K562 (cell line): ENCODE measurements around the gene HPS5. TPM values are rescaled to one million over a fixed set of nuclear protein-coding genes. Genes with fewer than 3 reads are reported as not detected.
A peak's percentile ranks its signal among the peaks of the same experiment; 100 is the strongest.

Experiments used
- ATAC-seq: fragments of 200-7000 bp; cut with Tn5 transposase; 3 replicates; pipeline ENCODE4 v1.9.1; 2020; ENCODE audit warnings: moderate library complexity
- BruUV-seq: library from RNA; stranded (reverse); fragments of 400-500 nt; replicated peaks from 2 replicates; lab custom pipeline; 2021; lab: Mats Ljungman, UMichigan
- CTCF ChIA-PET: fragments of 300-600 bp; formaldehyde crosslinking; extraction: SDS; loops from one replicate; lab custom pipeline; 2021; ENCODE audit warnings: low intra/inter-chr PET ratio; lab: Yijun Ruan, JAX
- POLR2A ChIA-PET: fragments of 300-600, 350-650 bp; sonication (Branson Sonifier 250); formaldehyde crosslinking; extraction: SDS; loops from one replicate; lab custom pipeline; 2021; ENCODE audit warnings: antibody characterized with exemption, inconsistent platforms; lab: Yijun Ruan, JAX
- DNase-seq, 4 experiments: peaks; one replicate each; pipeline versions ENCODE4 v3.0.0 to v3.0.0-alpha.2; 2011 to 2018; ENCODE audit warnings: low spot score in 3 of 4, mixed read lengths in 3 of 4; ENCODE audit errors: extremely low read depth in 1 of 4
- FAIRE-seq: peaks from 2 replicates; lab custom pipeline; 2011; peaks lifted over from hg19 to GRCh38; lab: Jason Lieb, UNC
- H2AFZ ChIP-seq: 2 replicates; pipeline ENCODE4 v1.6.0; 2011; ENCODE audit warnings: low read depth, low read length, control low read depth, inconsistent platforms
- H3K27ac ChIP-seq: fragments of 200-600 bp; 3 replicates; pipeline ENCODE4 v1.8.0; 2011; ENCODE audit warnings: low read depth, mild to moderate bottlenecking, control low read depth, inconsistent platforms, low read length, moderate library complexity, mixed read lengths; ENCODE audit errors: extremely low read depth
- H3K27me3 ChIP-seq, 2 experiments: fragments of 300-600 bp in 1 of 2; 2 replicates in 1 of 2; 3 replicates in 1 of 2; pipeline versions ENCODE4 v1.6.0 to v1.8.0; 2011; ENCODE audit warnings: inconsistent platforms in 2 of 2, low read length in 2 of 2, mild to moderate bottlenecking in 1 of 2, mixed read lengths in 1 of 2, moderate library complexity in 1 of 2; ENCODE audit not compliant: control insufficient read depth in 2 of 2, insufficient read depth in 2 of 2
- H3K36me3 ChIP-seq: fragments of 300-600 bp; 3 replicates; pipeline ENCODE4 v1.8.0; 2011; ENCODE audit warnings: mild to moderate bottlenecking, low read length, inconsistent platforms; ENCODE audit not compliant: control insufficient read depth, insufficient read depth
- H3K4me1 ChIP-seq, 2 experiments: fragments of 200-600 bp in 1 of 2; replicated peaks in 1 of 2; 2 replicates in 1 of 2; 3 replicates in 1 of 2; pipeline versions ENCODE4 v1.5.1 to v1.8.0; 2011; ENCODE audit warnings: inconsistent platforms in 2 of 2, low read length in 2 of 2, mild to moderate bottlenecking in 1 of 2, mixed read lengths in 1 of 2, moderate library complexity in 1 of 2; ENCODE audit not compliant: control insufficient read depth in 2 of 2, insufficient read depth in 2 of 2
- H3K4me2 ChIP-seq: 2 replicates; pipeline ENCODE4 v1.6.1; 2011; ENCODE audit warnings: low read length, control low read depth, inconsistent platforms, mixed read lengths; ENCODE audit not compliant: insufficient read depth
- H3K4me3 ChIP-seq: fragments of 200-600 bp; sonication (generic), shearing (Covaris generic); 2 replicates; pipeline ENCODE4 v1.5.1; 2016; ENCODE audit warnings: control low read depth, inconsistent platforms
- H3K79me2 ChIP-seq: fragments of 200-600 bp; 3 replicates; pipeline ENCODE4 v1.8.0; 2011; ENCODE audit warnings: low read length, inconsistent platforms; ENCODE audit not compliant: control insufficient read depth, insufficient read depth
- H3K9ac ChIP-seq, 2 experiments: 2 replicates each; pipeline versions ENCODE4 v1.6.0 to v1.6.1; 2011; ENCODE audit warnings: low read depth in 2 of 2, low read length in 2 of 2, control low read depth in 1 of 2, inconsistent platforms in 1 of 2, mild to moderate bottlenecking in 1 of 2, mixed read lengths in 1 of 2; ENCODE audit not compliant: insufficient read depth in 1 of 2
- H3K9me1 ChIP-seq: one replicate; pipeline ENCODE4 v1.6.0; 2011; ENCODE audit warnings: inconsistent platforms, mild to moderate bottlenecking, low read length, moderate library complexity; ENCODE audit not compliant: control insufficient read depth, insufficient read depth
- H3K9me3 ChIP-seq: replicated peaks from 2 replicates; pipeline ENCODE4 v1.5.1; 2011; ENCODE audit warnings: low read depth, low read length, inconsistent platforms; ENCODE audit not compliant: control insufficient read depth, insufficient read depth
- H4K20me1 ChIP-seq: replicated peaks from 2 replicates; pipeline ENCODE4 v1.6.1; 2011; ENCODE audit warnings: low read length, inconsistent platforms, mixed read lengths; ENCODE audit not compliant: control insufficient read depth, insufficient read depth
- C11orf30 ChIP-seq: fragments of 450-650 bp; IDR thresholded peaks from 2 replicates; pipeline ENCODE4 v1.6.1; 2016; ENCODE audit warnings: low read depth, mild to moderate bottlenecking
- ERF ChIP-seq: fragments of 450-650 bp; formaldehyde crosslinking; IDR thresholded peaks from 2 replicates; pipeline ENCODE4 v1.4.0; 2020; ENCODE audit warnings: mild to moderate bottlenecking, mixed read lengths
- HMBOX1 ChIP-seq: sonication (generic); IDR thresholded peaks from 2 replicates; pipeline ENCODE4 v1.6.1; 2016
- KLF13 ChIP-seq: fragments of 450-650 bp; IDR thresholded peaks from 2 replicates; pipeline ENCODE4 v1.6.1; 2016; ENCODE audit warnings: missing genetic modification characterization, low read depth, mild to moderate bottlenecking, missing compliant biosample characterization, moderate library complexity, borderline replicate concordance
- MAFK ChIP-seq: IDR thresholded peaks from 2 replicates; pipeline ENCODE4 v1.6.1; 2011; ENCODE audit warnings: low read length, improper control_type of control experiment
- NFE2 ChIP-seq: IDR thresholded peaks from 2 replicates; pipeline ENCODE4 v1.6.1; 2014; ENCODE audit warnings: antibody characterized with exemption, low read depth
- PCBP2 ChIP-seq: fragments of 200-400 bp; formaldehyde crosslinking; IDR thresholded peaks from 2 replicates; pipeline ENCODE4 v1.6.1; 2018; ENCODE audit warnings: low read length, low read depth, mild to moderate bottlenecking, moderate library complexity; ENCODE audit not compliant: poor library complexity, severe bottlenecking
- SAFB2 ChIP-seq: fragments of 200-400 bp; formaldehyde crosslinking; IDR thresholded peaks from 2 replicates; pipeline ENCODE4 v1.6.1; 2018; ENCODE audit warnings: borderline replicate concordance, low read length, low read depth, moderate library complexity; ENCODE audit not compliant: severe bottlenecking
- SMC3 ChIP-seq: conservative IDR thresholded peaks from 2 replicates; pipeline ENCODE4 v1.6.1; 2011; ENCODE audit warnings: low read depth, low read length, improper control_type of control experiment; ENCODE audit not compliant: insufficient read depth
- WGBS: fragments of 100-300 bp; shearing (Covaris generic); methylation state at CpG from one replicate; pipeline ENCODE4 v1.1.6; 2016; ENCODE audit warnings: low coverage, mixed read lengths; ENCODE audit not compliant: insufficient coverage; ENCODE audit errors: missing lambda C conversion rate; 5-methylcytosine and 5-hydroxymethylcytosine counted together
- in situ Hi-C: fragments of 300-500 bp; cut with MboI; formaldehyde crosslinking; loops from 4 replicates; pipeline ENCODE4 v1.15.0; 2018; ENCODE audit warnings: inconsistent platforms, mixed read lengths
- intact Hi-C: fragments of 100-400 bp; cut with micrococcal nuclease; formaldehyde crosslinking; loops from 2 replicates; pipeline ENCODE4 v1.14.2; 2022
- polyA plus RNA-seq, 8 experiments: library from polyadenylated mRNA; depleted of rRNA in 4 of 8; stranded (reverse) in 5 of 8; unstranded in 3 of 8; fragments of >200 nt; fragmentation: Nextera tagmentation in 2 of 8; fragmentation: Illumina TruSeq in 1 of 8; extraction: Ambion mirVana in 2 of 8; extraction: Trizol in 1 of 8; gene quantifications; 2 replicates each; pipeline versions ENCODE4 v1.2.1 to v1.2.3, GENCODE V29; 2011 to 2014; ENCODE audit warnings: inconsistent platforms in 1 of 8, missing spikeins in 1 of 8
- total RNA-seq, 7 experiments: library from RNA; depleted of rRNA in 6 of 7; stranded (reverse); fragments of >200 nt in 6 of 7; fragmentation: Illumina TruSeq in 2 of 7; extraction: Trizol in 2 of 7; gene quantifications; 2 replicates each; pipeline versions ENCODE4 v1.2.1 to v1.2.3, GENCODE V29; 2011 to 2021; ENCODE audit warnings: low replicate concordance in 1 of 7

The HPS5 gene
- total and polyA plus RNA-seq, 9 of the 15 experiments (the other 6 are each of a cell fraction or from before 2014, with no cell fraction given): 12.2 to 28.1 (median 16.8) TPM

- 80% methylated on average over 2 of the region's 2 CpGs for WGBS
- no peaks in the 10 kb centered on the region for H3K27me3 ChIP-seq
- DNase-seq (no peak), ATAC-seq (no peak), FAIRE-seq (no peak)
- in situ Hi-C loops: no loop called here
- no peak overlapping the region for H2AFZ ChIP-seq
- no peaks in the 10 kb centered on the region for H4K20me1 ChIP-seq
- no peaks in the 10 kb centered on the region for H3K9me3 ChIP-seq
- H3K79me2 ChIP-seq: peaks cover 44% of the 10 kb centered on the region
- H3K4me1 ChIP-seq: peaks cover 8 to 19% of the 10 kb centered on the region in 2 experiments; a peak in 3 of 5 replicates
- peaks cover 68% of the 10 kb centered on the region for H3K36me3 ChIP-seq
- no peak for TF ChIP-seq MAFK
- no peak for TF ChIP-seq SAFB2
- TF ChIP-seq NFE2: no peak
- no peak for TF ChIP-seq C11orf30
- no peak for TF ChIP-seq KLF13 (tag)
- no peak for TF ChIP-seq PCBP2
- no peak for TF ChIP-seq SMC3
- TF ChIP-seq HMBOX1: no peak
- TF ChIP-seq ERF (CRISPR knock-in tag): no peak
- no TSS peak for BruUV-seq
- intact Hi-C loops: no loop called here
- H3K9me1 ChIP-seq: no peaks in the 10 kb centered on the region
- H3K4me2 ChIP-seq: no peak overlapping the region
- POLR2A ChIA-PET: interaction anchor here (0.6 to 2.7 kb wide), 2 partner anchors 9 to 20 kb away, joined by 3 to 12 read pairs; partner anchors contain the start of genes GTF2H1 and HPS5
- H3K27ac ChIP-seq: 0 out of 3 replicates have a peak overlapping the region, but pooled peaks have one; percentile 5
- CTCF ChIA-PET: no interaction called here
- H3K9ac ChIP-seq: no peak overlapping the region
- H3K4me3 ChIP-seq: no peak overlapping the region
Observed at GRCh38 chr11:18312663-18313420, 9.1 kb downstream of the HPS5 start.
